Measurements from ENCODE around the gene SMC4.

SMC4 gene

GRCh38 chr3:160394009-160394392 lies 5.4 kb upstream of the SMC4 start:
- no peak for DNase-seq (ENCODE audit: low read depth in 2 of 2)

GRCh38 chr3:160395297-160395696 lies 4.2 kb upstream of the SMC4 start:
- DNase-seq (ENCODE audit: low read depth in 2 of 2), result no peak

- no peak for DNase-seq (ENCODE audit: low read depth in 2 of 2)
Measured at GRCh38 chr3:160398820-160399124, 678 bp upstream of the SMC4 start.

DNA sequence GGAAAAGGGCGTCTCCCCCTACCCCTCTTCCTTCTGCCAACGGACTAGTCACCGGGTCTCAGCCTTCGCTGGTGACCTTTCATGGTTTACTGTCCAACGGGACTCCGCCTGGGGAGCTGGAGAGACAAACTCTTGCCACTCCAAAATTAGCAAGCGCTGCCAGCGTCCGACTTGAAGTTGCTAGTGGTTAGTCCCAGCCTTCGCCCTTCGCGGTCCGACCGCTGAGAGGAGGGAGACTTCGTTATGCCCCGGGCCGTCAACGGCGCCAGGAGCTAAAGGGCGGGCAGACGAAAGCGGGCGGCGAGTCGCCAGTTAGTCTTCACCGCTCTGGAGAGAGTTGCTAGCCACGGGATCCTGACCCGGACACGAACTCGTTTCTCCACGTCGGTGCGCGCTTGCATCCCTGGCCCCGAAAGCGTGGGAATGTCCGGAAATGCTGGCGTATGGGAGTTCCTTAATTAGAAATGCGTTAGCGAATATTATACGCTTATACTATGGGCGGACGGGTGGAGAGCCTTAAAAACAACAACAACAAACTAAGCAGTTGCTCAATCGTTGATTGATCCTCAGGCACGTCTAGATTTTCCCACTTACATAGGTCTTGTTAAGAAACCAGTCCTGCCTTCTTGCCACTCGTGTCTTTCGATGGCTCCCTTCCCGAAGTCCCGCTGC lies 716 bp downstream of the SMC4 start:
- peak; percentile 5 to 13 for DNase-seq (ENCODE audit: low read depth in 2 of 2)

- peak in 1 of 2 donors; percentile 9 for DNase-seq (ENCODE audit: low read depth in 2 of 2)
Measured at GRCh38 chr3:160400702-160401150, 1.3 kb downstream of the SMC4 start.

- DNase-seq (ENCODE audit: low read depth in 2 of 2), result no peak
Measured at GRCh38 chr3:160401291-160402095, 2.0 kb downstream of the SMC4 start.

DNA sequence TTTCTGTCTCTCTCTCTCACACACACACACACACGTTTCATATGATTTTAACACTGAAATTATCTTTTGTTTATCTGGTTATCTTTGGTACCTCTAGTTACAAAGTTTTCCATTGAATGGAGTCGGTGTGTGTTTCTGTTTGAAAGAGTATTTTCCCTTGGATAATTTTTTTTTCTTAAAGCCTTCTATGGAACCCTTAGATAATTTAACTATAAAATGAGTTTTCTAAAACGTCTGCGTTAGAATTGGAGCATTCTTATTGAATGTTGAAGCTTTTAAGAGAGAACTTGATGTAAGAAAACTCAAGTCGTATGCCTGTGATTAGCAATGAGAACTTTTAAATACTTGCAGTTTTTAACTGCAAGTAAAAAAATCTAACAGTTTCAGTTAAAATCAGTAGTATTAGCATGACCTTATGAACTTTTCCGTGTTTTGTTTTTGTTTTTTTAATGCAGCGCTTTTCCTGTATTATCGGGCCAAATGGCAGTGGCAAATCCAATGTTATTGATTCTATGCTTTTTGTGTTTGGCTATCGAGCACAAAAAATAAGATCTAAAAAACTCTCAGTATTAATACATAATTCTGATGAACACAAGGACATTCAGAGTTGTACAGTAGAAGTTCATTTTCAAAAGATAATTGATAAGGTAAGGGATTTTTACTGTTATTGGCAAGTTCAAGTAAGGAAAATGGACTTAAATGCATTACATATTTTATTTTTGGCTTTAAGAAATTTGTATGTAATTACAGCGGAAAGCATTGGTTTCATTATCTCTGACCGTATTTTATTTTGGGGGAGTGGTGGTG lies 3.0 kb downstream of the SMC4 start:
- no peak for DNase-seq (ENCODE audit: low read depth in 2 of 2)

- DNase-seq (ENCODE audit: low read depth in 2 of 2), result no peak
Measured at GRCh38 chr3:160403028-160403545, 3.6 kb downstream of the SMC4 start.

DNA sequence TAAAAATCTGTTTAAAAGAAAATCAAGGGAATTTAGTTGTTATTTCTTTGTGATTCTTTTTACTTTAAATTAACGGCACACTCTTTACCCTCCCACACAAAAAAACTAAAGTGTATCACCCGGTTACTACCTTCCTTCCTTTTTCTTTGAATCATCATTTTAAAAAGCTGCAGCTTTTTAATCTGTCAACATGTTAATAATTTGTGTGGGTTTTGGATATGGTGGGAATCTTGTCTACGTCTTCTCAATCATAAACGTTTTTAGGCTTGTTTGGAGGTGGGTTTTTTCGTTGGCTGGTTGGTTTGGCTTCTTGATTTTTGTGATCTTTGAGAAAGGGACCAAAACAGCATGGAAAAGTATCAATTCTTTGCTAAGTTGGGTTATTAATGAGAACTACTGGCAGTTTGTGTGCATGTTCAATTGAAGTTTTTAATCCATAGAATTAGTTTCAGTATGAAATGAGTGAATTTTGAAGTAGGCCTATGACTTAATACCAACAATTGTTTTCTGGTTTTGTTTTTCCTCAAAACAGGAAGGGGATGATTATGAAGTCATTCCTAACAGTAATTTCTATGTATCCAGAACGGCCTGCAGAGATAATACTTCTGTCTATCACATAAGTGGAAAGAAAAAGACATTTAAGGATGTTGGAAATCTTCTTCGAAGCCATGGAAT lies 4.5 kb downstream of the SMC4 start:
- no peak for DNase-seq (ENCODE audit: low read depth in 2 of 2)

GRCh38 chr3:160409812-160410610 lies 10.6 kb downstream of the SMC4 start:
- no peak for DNase-seq (ENCODE audit: low read depth in 2 of 2)

DNA sequence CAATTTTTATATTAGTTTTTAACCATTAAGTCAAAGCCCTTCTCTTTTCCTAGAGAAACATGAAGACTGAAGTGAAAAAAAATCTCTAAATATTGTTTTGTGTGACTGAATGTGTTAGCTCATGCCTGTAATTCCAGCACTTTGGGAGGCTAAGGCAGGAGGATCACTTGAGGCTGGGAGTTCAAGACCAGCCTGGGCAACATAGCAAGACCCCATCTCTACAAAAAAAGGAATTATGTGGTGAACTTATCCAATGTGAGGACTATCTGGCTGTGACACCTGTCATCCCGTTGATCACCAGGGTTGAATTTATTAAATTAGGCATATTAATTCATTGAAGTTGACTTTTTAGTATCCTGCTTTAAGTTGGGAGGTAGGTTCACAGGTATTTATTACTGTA lies 13.0 kb downstream of the SMC4 start:
- DNase-seq (ENCODE audit: low read depth in 2 of 2), result no peak

- DNase-seq (ENCODE audit: low read depth in 2 of 2), result peak; percentile 45 to 57
Measured at GRCh38 chr3:160413613-160414248, 14.3 kb downstream of the SMC4 start.

- no peak for DNase-seq (ENCODE audit: low read depth in 2 of 2)
Measured at GRCh38 chr3:160417311-160417710, 17.9 kb downstream of the SMC4 start.

- DNase-seq (ENCODE audit: low read depth in 2 of 2), result no peak
Measured at GRCh38 chr3:160427832-160428424, 28.5 kb downstream of the SMC4 start.

GRCh38 chr3:160434071-160434470 lies 34.6 kb downstream of the SMC4 start:
- no peak for DNase-seq (ENCODE audit: low read depth in 2 of 2)

DNA sequence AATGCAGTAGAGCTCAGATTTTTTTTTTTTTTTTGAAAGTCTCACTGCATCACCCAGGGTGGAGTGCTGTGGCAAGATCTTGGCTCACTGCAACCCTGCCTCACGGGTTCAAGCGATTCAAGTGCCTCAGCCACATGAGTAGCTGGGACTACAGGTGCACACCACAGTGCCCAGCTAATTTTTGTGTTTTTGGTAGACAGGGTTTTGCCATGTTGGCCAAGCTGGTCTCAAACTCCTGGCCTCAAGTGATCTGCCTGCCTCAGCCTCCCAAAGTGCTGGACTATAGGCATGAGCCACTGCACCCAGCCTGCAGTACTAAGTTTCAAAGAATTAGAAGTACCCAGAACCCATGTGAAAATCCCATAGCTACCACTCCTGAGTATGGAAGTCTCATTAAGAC lies 35.6 kb downstream of the SMC4 start:
- DNase-seq (ENCODE audit: low read depth in 2 of 2), result no peak

- DNase-seq (ENCODE audit: low read depth in 2 of 2), result no peak
Measured at GRCh38 chr3:160435747-160436146, 36.3 kb downstream of the SMC4 start.

DNA sequence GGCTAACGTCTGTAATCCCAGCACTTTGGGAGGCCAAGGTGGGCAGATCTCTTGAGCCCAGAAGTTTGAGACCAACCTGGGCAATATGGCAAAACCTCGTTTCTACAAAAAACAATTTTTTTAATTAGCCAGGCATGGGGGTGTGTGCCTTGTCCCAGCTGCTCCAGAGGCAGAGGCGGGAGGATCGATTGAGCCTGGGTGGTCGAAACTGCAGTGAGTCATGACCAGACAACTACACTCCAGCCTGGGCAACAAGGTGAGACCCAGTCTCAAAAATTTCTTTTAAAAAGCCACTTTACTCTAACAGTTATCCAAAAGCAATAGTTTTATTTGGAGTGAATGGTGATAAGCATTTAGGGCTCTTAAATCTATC lies 37.6 kb downstream of the SMC4 start:
- no peak for DNase-seq (ENCODE audit: low read depth in 2 of 2)

DNA sequence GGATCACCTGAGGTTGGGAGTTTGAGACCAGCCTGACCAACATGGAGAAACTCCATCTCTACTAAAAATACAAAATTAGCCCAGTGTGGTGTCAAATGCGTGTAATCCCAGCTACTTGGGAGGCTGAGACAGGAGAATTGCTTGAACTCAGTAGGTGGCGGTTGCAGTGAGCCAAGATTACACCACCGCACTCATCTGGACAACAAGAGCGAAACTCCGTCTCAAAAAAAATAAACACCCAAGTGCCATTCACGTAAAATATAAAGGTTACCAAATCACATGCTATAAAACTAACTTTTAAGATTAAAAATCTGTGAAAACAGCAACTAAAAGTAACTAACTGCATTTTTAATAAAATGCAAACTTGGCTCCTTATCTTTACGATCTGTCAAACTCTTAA lies 41.2 kb downstream of the SMC4 start:
- no peak for DNase-seq (ENCODE audit: low read depth in 2 of 2)

GRCh38 chr3:160444411-160444810 lies 45.0 kb downstream of the SMC4 start:
- DNase-seq (ENCODE audit: low read depth in 2 of 2), result no peak

All from stimulated activated CD4-positive, alpha-beta T cell treated with anti-CD3 and anti-CD28 coated beads, Interleukin-1b, Interleukin-23, amount 100 ng/mL, for 4 hours (primary cell).